HG02759 (cell line): ENCODE results near the gene IBA57.

Source experiments
- ATAC-seq: cut with Tn5 transposase; IDR thresholded peaks from one replicate; pipeline ENCODE4 v1.9.1; 2021; ENCODE audit warnings: mild to moderate bottlenecking, moderate library complexity; ENCODE audit not compliant: unreplicated experiment

IBA57 gene

DNA sequence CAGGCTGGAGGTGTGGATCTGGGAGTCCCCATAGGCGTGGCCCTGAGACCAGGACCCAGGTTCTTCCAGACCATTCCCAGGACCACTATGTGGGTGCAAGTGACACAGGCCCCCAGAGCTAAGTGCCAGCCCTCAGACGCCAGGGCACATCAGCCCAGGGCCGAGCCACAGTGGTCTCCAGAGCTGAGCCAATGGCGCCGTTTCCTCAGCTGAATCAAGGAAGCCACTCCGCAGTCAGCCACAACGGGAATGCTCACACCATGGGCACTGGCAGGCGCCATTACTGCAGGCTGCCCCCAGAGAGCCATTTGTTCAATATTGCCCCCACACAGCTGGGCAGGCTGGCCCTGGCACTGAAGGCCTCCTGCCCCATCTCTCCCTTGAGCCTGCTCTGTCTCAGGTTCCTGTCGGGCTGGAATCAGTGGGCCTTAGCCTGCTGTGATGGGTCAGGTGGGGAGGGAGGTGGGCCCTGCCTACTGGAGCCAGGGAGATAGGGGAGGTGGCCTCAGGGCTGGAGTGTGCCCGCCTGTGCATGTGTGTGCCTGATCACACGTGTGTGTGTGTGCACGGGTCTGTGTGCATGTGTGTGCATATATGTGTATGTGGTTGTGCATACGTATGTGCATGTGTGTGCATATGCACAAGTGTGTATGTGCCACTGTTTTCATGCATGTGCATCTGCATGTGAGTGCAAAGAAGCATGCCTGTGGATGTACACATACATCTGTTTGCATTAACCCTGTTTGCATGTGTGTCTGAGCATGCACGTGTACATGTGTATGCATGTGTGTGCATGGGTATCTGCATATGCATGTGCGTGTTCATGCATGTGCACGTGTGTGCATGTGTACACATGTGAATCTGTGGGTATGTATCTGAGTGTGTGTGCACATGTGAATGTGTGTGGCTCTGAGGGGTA lies 9.7 kb upstream of the IBA57 start:
- ATAC-seq = no peak

DNA sequence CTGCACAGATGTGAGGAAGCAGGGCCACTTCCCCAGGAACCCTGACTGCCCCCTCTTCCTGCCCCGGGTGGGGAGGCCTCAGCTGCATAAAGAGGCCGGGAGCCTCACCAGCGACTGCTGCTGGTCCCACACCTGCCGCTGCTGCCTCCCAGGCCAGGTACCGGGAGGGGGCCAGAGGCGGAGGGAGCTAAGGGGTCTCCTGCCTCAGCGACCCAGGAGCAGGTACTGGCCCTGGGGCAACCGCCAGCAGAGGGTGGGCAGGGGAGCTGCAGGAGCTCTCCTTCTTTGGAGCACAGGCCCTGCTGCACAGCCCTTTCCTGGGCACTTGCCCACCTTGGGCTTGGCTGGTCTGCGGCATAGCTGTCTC lies 9.1 kb upstream of the IBA57 start:
- no peak for ATAC-seq

DNA sequence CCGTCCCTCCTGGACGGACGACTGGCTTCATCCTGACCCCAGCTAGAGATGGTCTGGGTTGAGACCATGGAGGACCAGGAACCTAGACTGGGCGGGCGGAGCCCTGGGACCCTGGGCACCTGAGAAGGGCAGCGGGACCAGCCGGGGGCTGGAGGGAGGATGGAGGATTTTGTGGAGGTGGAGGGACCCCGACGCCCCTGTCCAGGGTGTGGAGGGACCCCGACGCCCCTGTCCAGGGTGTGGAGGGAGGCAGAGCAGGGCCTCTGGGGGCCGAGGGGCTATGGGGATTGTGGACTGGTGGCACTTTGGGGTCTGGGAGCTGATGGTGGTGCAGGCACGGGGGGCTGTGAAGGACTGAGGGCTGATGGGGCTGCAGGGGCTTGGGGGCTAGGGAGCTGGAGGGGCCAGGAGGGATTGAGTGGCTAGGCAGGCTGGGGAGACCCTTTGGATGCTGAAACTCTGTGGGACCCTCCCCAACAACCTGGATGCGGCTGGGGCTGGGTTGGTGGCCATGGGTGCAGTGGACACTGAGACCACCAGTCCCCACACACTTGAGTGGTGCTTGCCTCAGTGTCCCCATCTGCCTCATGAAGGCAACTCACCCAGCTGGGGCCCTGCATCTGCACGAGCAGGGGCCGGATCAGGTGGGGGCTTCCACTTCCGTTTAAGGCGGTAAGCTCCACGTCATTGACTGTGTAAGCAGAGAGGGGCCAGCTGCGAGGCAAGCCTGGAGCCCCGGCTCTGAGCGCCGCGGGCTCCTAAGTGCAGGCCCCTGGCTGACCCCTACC lies 8.5 kb upstream of the IBA57 start:
- no peak for ATAC-seq

DNA sequence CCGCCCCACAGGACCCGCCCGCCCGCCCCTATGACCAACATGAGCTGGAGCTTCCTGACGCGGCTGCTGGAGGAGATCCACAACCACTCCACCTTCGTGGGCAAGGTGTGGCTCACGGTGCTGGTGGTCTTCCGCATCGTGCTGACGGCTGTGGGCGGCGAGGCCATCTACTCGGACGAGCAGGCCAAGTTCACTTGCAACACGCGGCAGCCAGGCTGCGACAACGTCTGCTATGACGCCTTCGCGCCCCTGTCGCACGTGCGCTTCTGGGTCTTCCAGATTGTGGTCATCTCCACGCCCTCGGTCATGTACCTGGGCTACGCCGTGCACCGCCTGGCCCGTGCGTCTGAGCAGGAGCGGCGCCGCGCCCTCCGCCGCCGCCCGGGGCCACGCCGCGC lies 7.9 kb upstream of the IBA57 start:
- no peak for ATAC-seq

DNA sequence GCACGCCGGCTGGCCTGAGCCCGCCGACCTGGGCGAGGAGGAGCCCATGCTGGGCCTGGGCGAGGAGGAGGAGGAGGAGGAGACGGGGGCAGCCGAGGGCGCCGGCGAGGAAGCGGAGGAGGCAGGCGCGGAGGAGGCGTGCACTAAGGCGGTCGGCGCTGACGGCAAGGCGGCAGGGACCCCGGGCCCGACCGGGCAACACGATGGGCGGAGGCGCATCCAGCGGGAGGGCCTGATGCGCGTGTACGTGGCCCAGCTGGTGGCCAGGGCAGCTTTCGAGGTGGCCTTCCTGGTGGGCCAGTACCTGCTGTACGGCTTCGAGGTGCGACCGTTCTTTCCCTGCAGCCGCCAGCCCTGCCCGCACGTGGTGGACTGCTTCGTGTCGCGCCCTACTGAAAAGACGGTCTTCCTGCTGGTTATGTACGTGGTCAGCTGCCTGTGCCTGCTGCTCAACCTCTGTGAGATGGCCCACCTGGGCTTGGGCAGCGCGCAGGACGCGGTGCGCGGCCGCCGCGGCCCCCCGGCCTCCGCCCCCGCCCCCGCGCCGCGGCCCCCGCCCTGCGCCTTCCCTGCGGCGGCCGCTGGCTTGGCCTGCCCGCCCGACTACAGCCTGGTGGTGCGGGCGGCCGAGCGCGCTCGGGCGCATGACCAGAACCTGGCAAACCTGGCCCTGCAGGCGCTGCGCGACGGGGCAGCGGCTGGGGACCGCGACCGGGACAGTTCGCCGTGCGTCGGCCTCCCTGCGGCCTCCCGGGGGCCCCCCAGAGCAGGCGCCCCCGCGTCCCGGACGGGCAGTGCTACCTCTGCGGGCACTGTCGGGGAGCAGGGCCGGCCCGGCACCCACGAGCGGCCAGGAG lies 7.2 kb upstream of the IBA57 start:
- no peak for ATAC-seq

DNA sequence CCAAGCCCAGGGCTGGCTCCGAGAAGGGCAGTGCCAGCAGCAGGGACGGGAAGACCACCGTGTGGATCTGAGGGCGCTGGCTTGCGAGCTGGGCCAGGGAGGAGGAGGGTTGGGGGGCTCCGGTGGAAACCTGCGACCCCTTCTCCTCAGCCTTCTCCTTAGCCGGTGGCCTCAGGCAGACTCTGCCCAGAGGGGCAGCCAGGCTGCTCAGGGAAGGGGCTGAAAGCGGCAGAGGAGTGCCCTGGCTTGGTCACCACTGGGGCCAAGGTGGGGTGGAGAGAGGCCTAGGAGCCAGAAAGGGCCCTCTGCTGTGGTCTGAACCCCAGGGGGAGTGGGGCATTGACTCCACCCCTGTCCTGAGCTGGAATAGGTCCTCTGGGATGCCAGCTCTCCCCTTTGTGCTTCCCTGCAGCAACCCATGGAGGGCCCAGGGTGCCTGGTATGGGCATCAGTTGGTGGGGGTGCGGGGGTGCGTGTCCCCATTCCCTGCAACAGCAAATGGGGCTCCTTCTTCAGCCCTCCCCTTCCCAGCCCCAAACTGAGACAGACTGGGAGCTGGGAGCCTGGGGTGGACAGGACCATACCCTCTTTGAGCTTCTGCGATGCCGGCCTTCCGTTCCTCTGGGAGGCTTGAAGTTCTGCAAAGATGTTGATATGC lies 6.5 kb upstream of the IBA57 start:
- ATAC-seq = no peak

DNA sequence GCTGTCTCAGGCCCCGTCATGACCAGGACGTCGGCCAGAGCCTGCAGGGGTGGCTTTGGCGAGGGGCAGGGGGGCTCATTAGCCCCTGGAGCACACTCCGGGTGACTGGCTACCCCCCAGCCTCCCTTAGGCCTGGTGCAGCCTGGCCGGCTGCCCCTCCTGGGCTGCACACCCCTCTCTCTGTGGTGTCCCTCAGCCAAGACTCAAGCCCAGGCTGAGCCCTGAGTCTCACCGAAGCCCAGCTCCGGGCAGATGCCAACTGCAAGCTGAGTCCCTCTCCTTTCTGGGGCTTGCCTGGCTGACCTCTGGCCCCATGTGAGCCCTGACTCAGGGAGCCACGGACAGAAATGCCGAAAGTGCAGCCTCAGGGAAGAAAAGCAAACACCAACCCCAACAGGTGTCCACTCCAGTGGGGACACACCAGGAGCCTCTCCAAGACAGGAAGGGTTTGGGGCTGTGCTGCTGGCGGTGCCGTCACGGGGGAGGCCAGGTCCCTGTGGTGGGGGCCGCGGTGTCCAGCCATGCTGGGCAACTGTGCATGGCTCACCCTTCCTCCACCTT lies 5.3 kb upstream of the IBA57 start:
- no peak for ATAC-seq

DNA sequence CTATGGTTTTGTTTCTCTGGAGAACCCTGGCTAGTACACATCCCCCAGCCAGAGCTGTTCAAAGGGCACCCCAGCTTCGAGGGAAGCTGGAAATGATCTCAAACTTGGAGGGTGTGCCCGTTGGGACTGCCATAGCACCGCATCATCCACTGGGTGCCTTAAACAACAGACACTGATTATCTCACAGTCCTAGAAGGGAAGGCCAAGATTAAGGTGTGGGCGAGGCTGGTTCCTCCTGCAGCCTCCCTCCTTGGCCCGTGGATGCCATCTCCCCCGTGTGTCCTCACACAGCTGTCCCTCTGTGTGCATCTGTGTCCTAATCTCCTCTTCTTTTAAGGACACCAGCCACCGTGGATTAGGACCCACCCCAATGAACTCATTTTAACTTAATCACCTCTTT lies 4.2 kb upstream of the IBA57 start:
- ATAC-seq = no peak

DNA sequence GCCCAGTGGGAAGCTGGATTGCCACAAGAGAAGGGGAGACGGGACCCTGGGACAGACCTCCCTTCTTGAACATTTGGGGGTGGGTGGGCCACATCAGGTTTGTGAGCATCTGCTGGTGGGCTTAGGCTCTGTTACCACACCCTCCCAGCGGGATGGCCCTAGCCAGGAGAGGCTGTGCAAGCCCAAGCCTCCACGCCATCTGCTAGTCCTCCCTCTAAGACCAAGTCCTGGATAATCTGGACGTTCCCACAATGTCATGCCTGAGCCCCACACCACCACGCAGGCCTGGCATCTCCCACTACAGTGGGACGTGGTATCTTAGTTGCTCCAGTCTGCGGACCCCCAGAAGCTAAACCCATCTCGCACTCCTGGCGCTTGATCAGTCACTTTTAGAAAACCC lies 3.7 kb upstream of the IBA57 start:
- ATAC-seq = no peak

DNA sequence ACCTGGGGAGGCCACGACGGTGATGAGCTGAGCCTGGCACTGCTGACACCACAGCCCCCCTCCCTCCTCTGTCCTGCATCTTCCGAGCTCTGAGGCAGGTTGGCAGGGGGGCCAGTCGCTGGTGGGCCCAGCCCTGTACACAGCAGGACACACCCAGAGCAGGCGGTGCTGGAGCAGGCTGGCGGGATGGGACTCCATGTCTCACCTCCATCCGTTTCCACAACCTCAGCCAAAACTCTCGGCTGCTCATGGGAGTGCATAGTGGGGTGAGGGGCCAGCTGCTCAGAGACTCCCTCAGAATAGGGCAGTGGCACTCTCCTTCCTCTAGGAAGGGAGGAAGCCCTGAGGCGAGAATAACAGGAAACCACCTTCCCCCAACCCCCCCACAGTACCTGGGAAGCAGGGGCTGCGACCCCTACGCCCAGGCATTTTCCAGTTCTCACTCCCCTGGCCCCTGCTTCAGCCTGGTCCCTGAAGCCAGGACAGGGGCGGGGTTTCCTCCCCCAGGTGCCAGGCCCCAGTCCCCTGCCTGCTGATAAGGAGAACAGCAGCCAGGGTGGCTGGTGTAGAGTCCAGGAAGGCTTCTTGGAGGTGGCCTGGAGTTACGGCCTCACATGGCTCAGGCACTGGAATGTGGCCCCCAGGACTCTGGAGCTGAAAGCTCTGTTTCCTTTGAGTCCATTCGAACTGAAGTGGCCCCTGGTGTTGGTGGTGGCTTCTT lies 3.2 kb upstream of the IBA57 start:
- ATAC-seq = no peak

DNA sequence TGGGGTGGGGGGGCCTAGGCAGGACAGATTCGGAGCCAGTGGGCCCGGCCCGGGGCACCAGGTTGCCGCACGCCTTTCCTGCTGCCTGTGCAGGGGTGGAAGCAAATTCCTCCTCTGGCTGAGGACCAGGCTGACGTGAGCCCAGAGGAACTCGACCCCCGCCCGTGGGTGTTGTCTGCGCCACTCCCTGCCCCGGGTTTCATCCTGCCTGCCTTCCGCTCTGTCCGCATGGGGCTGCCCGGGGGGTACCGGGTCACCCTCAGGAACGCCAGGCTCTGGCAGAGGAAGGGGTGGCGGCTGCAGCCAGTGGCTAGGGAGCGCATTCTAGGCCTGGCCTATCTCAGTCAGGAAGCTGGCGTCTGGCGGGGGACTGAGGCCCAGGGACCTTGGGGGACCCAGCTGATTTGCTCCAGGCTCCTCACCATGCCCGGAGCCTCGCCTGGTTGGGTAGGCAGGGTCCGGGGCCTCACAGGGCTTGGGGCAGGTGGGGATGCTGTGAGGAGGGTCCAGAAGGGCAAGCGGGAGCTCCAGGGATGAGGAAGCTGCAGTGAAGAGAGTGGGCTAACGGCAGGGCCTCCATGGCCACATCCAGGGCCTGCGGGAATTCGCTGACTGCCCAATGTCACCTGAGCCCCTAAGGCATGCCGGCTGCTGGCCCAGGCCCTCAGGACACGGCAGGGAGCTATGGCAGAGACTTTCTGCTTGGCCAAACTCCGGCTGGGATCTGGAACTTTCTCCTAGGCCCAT lies 2.4 kb upstream of the IBA57 start:
- ATAC-seq = no peak

DNA sequence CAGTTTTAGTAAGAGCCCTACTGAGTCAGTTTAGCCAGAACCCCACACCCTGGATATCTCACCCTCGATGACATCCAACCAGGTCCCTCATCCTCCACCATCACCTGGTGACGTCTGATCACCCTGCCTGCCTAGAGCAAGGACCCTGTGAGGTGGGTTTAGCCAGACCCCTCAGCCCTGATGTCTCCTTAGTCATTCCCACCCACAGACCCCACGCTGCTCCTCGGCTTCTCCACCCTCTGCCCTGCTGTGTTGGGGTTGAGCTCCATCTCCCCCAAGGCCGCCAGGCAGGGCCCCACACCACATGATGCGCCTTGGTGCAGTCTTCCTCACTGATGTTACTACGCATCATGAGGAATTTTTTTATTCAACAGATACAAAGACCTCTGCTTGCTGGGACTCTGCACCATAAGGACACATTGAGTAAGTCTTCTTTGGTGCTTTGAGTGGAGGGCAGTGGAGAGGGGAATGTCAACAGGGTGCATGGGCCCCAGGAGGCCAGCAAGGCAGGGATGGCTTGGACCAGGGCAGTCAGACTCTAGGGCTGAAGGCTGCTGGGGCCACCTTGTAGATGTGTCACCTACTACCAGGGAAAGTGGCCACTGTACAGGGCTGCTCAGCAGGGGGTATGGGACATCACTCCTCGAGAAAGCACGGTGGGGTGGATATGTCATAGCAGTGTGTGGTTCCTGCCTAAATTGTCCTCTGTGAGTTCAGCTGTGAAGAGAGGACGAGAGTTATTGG lies 1.7 kb upstream of the IBA57 start:
- ATAC-seq = no peak

DNA sequence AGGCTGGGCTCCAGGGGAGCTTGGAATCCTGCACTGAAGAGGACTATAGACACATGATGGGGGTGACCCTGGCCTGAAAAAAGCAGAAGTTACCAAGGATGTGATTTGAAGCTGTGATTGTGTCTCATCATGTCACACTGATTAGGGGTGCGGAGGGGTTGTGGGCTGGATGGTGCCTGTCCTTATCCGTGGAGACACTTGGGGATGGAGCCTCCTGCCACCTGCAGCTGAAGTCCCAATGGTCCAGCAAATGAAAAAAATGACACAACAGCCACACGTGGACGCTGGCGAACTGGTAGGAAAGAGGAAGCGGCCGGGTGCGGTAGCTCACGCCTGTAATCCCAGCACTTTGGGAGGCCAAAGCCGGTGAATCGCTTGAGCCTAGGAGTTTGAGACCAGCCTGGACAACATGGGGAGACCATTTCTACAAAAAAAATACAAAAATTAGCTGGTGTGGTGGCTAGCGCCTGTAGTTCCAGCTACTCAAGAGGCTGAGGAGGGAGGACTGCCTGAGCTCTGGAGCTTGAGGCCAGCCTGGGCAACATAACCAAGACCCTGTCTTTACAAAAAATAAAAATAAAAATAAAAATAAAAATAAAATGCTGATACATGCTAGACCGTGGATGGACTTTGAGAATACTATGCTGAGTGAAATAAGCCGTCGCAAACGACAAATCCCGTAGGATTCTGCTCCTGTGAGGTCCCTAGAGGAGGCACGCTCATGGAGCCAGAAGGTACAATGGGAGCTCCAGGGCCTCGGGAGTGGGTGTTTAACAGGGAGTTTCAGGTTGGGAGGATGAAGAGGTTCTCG lies 838 bp upstream of the IBA57 start:
- peak; percentile 0 for ATAC-seq

DNA sequence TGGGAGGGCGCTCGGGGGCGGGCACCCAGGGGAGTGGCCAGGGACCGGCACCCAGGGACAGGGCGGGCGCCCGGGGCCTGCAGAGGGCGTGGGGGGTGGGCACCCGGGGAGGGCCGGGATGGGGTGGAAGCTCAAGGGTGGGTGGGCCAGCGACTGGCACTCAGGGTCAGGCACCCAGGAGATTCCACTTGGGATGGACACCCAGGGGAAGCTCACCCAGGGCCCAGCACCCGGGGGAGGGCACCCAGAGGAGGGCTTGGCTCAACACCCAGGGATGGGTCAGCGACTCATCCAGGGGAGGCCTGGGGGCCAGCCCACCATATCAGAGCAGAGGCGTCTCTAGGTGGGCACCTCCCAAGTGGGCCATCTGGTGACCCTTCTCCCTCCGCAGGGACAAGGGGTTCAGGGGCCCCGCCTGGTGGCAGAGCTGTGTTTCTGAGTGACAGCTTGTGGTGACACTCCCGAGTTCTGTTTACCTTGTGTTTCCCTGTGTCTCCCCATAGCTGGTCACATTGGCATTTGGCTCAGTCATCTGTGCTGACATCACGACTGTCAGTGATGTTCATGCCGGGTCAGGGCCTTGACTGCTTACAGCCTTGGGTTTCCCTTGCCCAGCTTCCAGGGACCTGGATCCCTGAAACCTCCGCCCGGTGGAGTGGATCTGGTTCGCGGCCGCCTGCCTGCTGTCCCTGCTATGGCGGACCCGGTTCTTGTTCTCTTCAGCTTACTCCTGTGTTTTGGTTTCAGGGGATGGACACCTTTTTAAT lies 749 bp downstream of the IBA57 start:
- peak; percentile 5 for ATAC-seq

DNA sequence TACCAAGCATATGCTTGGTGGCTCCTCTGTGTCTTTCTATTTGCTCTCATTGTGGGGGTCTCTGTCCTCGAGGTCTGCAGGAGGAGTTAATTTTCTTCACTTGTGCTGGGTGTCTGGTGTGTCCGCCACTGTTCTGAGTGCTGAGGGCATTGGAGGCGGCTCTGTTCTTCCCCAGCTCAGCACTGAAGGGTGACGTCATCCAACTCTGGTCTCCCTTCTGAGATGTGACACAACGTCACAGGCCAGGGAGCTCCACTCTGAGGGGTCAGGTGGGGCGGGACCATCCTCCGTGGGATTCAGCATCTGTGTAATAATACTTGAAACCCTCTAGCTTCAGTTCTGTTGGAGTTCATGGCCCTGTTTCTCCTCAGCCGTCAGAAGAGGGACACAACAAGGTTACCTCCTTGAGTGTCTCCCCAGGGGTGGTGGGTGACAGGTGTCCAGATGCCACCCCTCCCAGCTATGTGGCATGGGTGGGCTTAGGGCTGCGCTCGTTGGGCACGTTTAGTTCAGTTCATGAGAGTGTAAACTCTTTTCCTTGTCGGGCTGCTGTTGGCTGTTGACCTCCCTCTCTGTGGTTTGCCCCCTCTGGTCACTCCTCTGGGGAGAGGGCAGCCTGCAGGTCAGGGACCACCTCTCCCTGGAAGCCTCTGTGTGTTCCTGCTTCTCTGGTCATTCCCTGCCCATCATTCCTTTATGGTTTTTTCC lies 3.1 kb downstream of the IBA57 start:
- ATAC-seq = no peak

DNA sequence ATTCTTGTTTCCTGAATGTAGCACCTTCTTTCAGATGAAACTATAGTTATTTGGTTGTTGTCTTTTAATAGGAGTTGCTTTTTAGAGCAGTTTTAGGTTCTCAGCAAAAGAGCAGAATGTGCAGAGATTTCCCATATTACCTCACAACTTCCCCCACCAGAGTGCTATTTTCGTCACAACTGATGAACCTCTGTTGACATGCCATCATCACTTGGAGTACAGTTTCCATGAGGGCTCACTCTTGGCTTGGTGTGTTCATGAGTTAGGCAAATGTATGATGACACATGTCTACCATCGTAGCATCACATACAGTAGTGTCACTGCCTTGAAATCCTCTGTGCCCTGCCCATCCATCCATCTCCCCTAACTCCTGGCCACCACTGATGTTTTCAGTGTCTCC lies 3.7 kb downstream of the IBA57 start:
- no peak for ATAC-seq
